ENCODE data around the gene DDX17. TPM values are rescaled to one million over a fixed set of nuclear protein-coding genes. Genes with fewer than 3 reads are reported as not detected.
A peak's percentile ranks its signal among the peaks of the same experiment; 100 is the strongest.
"Not testable (repeated sequence)": the region's sequence is repeated elsewhere in the genome, so short reads cannot be mapped to it uniquely, and the experiment has no call there.

DDX17 gene
- polyA plus RNA-seq, 1 experiment = 426 TPM

DNA sequence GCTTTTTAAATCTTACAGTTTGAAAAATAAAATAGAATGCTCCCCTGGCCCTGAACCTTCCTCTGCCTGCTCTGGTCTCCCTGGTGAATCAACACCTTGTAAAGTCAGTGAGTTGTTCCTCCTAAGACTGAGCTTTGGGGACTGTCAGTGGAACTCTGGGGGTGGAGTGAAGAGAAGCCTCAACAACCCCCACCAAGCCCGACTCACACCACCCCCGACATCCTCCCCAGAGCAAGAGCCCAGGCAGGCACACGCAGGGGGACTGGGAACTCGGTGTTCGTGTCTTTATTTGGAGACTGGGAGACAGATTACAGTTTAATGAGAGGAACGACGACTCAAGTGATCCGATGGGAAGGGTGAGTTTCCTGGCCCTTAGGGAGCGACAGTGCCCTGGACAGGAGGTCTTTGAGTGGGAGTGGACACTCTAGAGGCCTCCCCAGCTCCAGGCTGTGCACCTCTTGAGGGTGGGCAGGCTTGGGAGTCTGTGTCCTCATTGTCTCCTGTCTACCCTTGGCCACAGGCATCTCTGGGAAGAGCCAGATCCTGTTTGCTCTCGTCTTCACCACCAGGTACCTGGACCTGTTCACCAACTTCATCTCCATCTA is 32.0 kb downstream of the DDX17 start:
- Histone ChIP-seq H3K27me3 (ENCODE audit: control insufficient read depth, insufficient read depth, low read length) (no peaks in the 10 kb centered on the region), H3K4me3 (ENCODE audit: low read depth, low read length) (no peak overlapping the region), H3K27ac (ENCODE audit: low read depth, low read length) (peak overlapping the region; percentile 11), H3K9me3 (ENCODE audit: control insufficient read depth, insufficient read depth, low read length) (no peaks in the 10 kb centered on the region)
- CTCF ChIA-PET = no interaction called here
- TF ChIP-seq CTCF (IDR thresholded peaks at IDR 0.05; ENCODE audit: low read depth, low read length) = no peak
- POLR2A ChIA-PET = no interaction called here
- no peak for DNase-seq (ENCODE audit: low read depth, low spot score)

DNA sequence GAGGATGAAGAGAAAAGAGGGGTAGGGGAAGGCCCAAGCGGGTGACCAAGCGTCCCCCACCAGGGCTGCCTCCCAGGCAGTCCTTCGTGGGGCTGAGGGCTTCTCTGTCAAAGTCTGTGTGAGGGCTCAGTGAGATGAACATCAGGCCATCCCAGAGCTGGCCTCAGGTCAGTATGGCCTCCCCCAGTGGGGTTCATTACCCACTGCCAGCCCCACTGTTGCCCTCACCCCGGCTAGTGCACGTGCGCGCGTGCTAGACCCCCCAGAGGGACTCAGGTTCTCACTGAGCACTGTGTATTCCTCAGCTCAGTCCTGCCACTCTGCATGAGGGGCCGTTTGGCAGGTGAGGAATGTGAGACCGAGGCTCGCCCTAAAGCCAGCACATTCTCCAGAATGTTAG is 34.9 kb downstream of the DDX17 start:
- Histone ChIP-seq H3K4me3 (ENCODE audit: low read depth, low read length) (no peak overlapping the region), H3K27ac (ENCODE audit: low read depth, low read length) (no peak overlapping the region), H3K27me3 (ENCODE audit: control insufficient read depth, insufficient read depth, low read length) (no peaks in the 10 kb centered on the region), H3K9me3 (ENCODE audit: control insufficient read depth, insufficient read depth, low read length) (no peaks in the 10 kb centered on the region; the same call in 1 of the 2 replicates)
- no peak for TF ChIP-seq CTCF (IDR thresholded peaks at IDR 0.05; ENCODE audit: low read depth, low read length)
- DNase-seq (ENCODE audit: low read depth, low spot score) = no peak
- ChIA-PET CTCF (no interaction called here), POLR2A (interaction anchor here (0.6 kb wide), 1 partner anchor 41 kb away, joined by 5 read pairs; no protein-coding TSS in a partner anchor)

- CTCF ChIA-PET = interaction anchor here (1.0 kb wide), 1 partner anchor 19 kb away, joined by 3 read pairs; no protein-coding TSS in a partner anchor
- H3K27me3 ChIP-seq (ENCODE audit: control insufficient read depth, insufficient read depth, low read length); H3K9me3 ChIP-seq (ENCODE audit: control insufficient read depth, insufficient read depth, low read length); DNase-seq (ENCODE audit: low read depth, low spot score); POLR2A ChIA-PET; H3K4me3 ChIP-seq (ENCODE audit: low read depth, low read length); H3K27ac ChIP-seq (ENCODE audit: low read depth, low read length): not testable (repeated sequence)
Measured at GRCh38 chr22:38470179-38470578, 35.9 kb downstream of the DDX17 start.

GRCh38 chr22:38469306-38469781 is 36.8 kb downstream of the DDX17 start:
- Histone ChIP-seq H3K27me3 (ENCODE audit: control insufficient read depth, insufficient read depth, low read length) (no peaks in the 10 kb centered on the region), H3K27ac (ENCODE audit: low read depth, low read length) (no peak overlapping the region), H3K9me3 (ENCODE audit: control insufficient read depth, insufficient read depth, low read length) (no peaks in the 10 kb centered on the region; the same call in 1 of the 2 replicates), H3K4me3 (ENCODE audit: low read depth, low read length) (peak overlapping the region; percentile 99)
- no peak for DNase-seq (ENCODE audit: low read depth, low spot score)
- ChIA-PET POLR2A (no interaction called here), CTCF (no interaction called here)
- no peak for TF ChIP-seq CTCF (IDR thresholded peaks at IDR 0.05; ENCODE audit: low read depth, low read length)

DNA sequence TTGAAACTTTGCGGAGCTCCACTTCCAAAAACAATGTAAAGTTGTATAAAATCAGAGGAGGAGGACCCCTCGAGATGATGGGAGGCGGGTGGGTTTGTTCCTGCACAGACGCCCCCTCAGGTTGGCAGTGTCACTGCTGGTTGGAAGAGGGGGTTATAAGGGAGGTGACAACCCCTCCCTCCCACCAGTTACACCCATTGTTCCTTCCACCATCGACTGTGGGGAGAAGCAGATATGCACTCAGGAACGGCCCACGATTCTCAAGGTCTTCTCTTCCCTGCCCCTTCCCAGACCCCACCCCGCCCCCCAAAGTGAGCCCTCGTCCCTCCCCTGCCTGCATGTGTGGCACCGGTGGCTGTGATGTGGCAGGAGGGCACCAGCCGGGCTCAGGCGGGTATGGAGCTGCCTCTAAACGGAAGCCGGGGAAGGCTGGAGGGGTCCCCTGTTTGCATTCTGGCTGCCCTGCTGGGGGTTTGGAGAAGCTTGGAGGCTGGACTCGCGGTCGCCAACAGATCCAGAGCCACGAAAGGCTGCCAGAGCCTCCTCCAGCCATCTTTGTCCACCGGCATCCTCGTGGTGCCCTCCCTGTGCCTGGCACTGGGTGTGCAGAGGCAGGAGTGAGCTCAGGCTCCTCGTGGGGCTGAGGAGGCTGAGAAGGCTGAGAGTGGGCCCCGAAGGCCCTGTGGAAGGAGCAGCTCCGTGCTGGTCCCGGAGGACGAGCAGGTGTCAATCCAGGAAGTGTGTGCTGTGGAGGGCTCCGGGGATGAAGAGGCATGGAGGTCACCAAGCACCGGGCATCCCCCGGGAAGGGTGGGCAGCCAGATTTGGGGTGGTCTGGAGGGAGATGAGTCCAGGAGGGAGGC is 37.4 kb downstream of the DDX17 start:
- Histone ChIP-seq H3K27me3 (ENCODE audit: control insufficient read depth, insufficient read depth, low read length) (peaks cover 2% of the 10 kb centered on the region), H3K9me3 (ENCODE audit: control insufficient read depth, insufficient read depth, low read length) (no peaks in the 10 kb centered on the region; the same call in 1 of the 2 replicates), H3K27ac (ENCODE audit: low read depth, low read length) (peak overlapping the region; percentile 80), H3K4me3 (ENCODE audit: low read depth, low read length) (peak overlapping the region; percentile 99)
- no peak for DNase-seq (ENCODE audit: low read depth, low spot score)
- peak; percentile 32 for TF ChIP-seq CTCF (IDR thresholded peaks at IDR 0.05; ENCODE audit: low read depth, low read length)
- ChIA-PET CTCF (no interaction called here), POLR2A (interaction anchor here (1.3 to 1.4 kb wide), 2 partner anchors 10 to 13 kb away, joined by 4 to 5 read pairs; no protein-coding TSS in a partner anchor)

Data from AG04450 (cell line).